ENCODE results near the gene UBE2G2. TPM values are rescaled to one million over a fixed set of nuclear protein-coding genes. Genes with fewer than 3 reads are reported as not detected.
A peak's percentile ranks its signal among the peaks of the same experiment; 100 is the strongest.
"Not testable (repeated sequence)": the region's sequence is repeated elsewhere in the genome, so short reads cannot be mapped to it uniquely, and the experiment has no call there.

UBE2G2 gene
- total and polyA plus RNA-seq, 9 donors, result 45.9 to 106 (median 70.3) TPM

- H3K4me1 ChIP-seq (ENCODE audit: control insufficient read depth, insufficient read depth, low read length), result peaks cover 25% of the 10 kb centered on the region
- no peak overlapping the region for H3K27ac ChIP-seq (ENCODE audit: low read length)
- peaks cover 4% of the 10 kb centered on the region for H3K27me3 ChIP-seq (ENCODE audit: control insufficient read depth, insufficient read depth, low read length)
- WGBS (ENCODE audit: insufficient coverage), result 66% methylated on average over 34 of the region's 37 CpGs
- no peak overlapping the region for H3K4me3 ChIP-seq (ENCODE audit: low read length)
- H3K9me3 ChIP-seq (replicated peaks; ENCODE audit: control insufficient read depth, low read depth, low read length), result no peaks in the 10 kb centered on the region
- no peaks in the 10 kb centered on the region for H3K36me3 ChIP-seq (ENCODE audit: control insufficient read depth, insufficient read depth, low read length)
- peak; percentile 67 for DNase-seq
Measured at GRCh38 chr21:44836666-44837471, 35.2 kb upstream of the UBE2G2 start.

- H3K4me1 ChIP-seq (ENCODE audit: control insufficient read depth, insufficient read depth, low read length), result peaks cover 25% of the 10 kb centered on the region
- H3K36me3 ChIP-seq (ENCODE audit: control insufficient read depth, insufficient read depth, low read length), result no peaks in the 10 kb centered on the region
- peaks cover 3% of the 10 kb centered on the region for H3K27me3 ChIP-seq (ENCODE audit: control insufficient read depth, insufficient read depth, low read length)
- no peaks in the 10 kb centered on the region for H3K9me3 ChIP-seq (replicated peaks; ENCODE audit: control insufficient read depth, low read depth, low read length)
- DNase-seq, result no peak
- WGBS (ENCODE audit: insufficient coverage), result 60% methylated on average over 3 of the region's 3 CpGs
- no peak overlapping the region for H3K4me3 ChIP-seq (ENCODE audit: low read length)
- H3K27ac ChIP-seq (ENCODE audit: low read length), result no peak overlapping the region
Measured at GRCh38 chr21:44836349-44836665, 34.7 kb upstream of the UBE2G2 start.

- no peaks in the 10 kb centered on the region for H3K27me3 ChIP-seq (ENCODE audit: control insufficient read depth, insufficient read depth, low read length)
- 79% methylated on average over 3 of the region's 8 CpGs for WGBS (ENCODE audit: insufficient coverage)
- H3K9me3 ChIP-seq (replicated peaks; ENCODE audit: control insufficient read depth, low read depth, low read length), result no peaks in the 10 kb centered on the region
- no peaks in the 10 kb centered on the region for H3K36me3 ChIP-seq (ENCODE audit: control insufficient read depth, insufficient read depth, low read length)
- H3K4me3 ChIP-seq (ENCODE audit: low read length), result no peak overlapping the region
- H3K27ac ChIP-seq (ENCODE audit: low read length), result no peak overlapping the region
- no peak for DNase-seq
- peaks cover 25% of the 10 kb centered on the region for H3K4me1 ChIP-seq (ENCODE audit: control insufficient read depth, insufficient read depth, low read length)
Measured at GRCh38 chr21:44835647-44835973, 34.0 kb upstream of the UBE2G2 start.

GRCh38 chr21:44834951-44835646, 33.5 kb upstream of the UBE2G2 start:
- H3K9me3 ChIP-seq (replicated peaks; ENCODE audit: control insufficient read depth, low read depth, low read length), result no peaks in the 10 kb centered on the region
- H3K36me3 ChIP-seq (ENCODE audit: control insufficient read depth, insufficient read depth, low read length), result no peaks in the 10 kb centered on the region
- H3K27me3 ChIP-seq (ENCODE audit: control insufficient read depth, insufficient read depth, low read length), result no peaks in the 10 kb centered on the region
- no peak overlapping the region for H3K4me3 ChIP-seq (ENCODE audit: low read length)
- DNase-seq, result no peak
- H3K27ac ChIP-seq (ENCODE audit: low read length), result no peak overlapping the region
- H3K4me1 ChIP-seq (ENCODE audit: control insufficient read depth, insufficient read depth, low read length), result peaks cover 25% of the 10 kb centered on the region
- WGBS (ENCODE audit: insufficient coverage), result 84% methylated on average over 29 of the region's 29 CpGs

GRCh38 chr21:44834231-44834950, 32.8 kb upstream of the UBE2G2 start:
- H3K4me1 ChIP-seq (ENCODE audit: control insufficient read depth, insufficient read depth, low read length), result peaks cover 25% of the 10 kb centered on the region
- H3K27me3 ChIP-seq (ENCODE audit: control insufficient read depth, insufficient read depth, low read length), result no peaks in the 10 kb centered on the region
- no peaks in the 10 kb centered on the region for H3K36me3 ChIP-seq (ENCODE audit: control insufficient read depth, insufficient read depth, low read length)
- H3K27ac ChIP-seq (ENCODE audit: low read length), result no peak overlapping the region
- H3K9me3 ChIP-seq (replicated peaks; ENCODE audit: control insufficient read depth, low read depth, low read length), result no peaks in the 10 kb centered on the region
- no peak overlapping the region for H3K4me3 ChIP-seq (ENCODE audit: low read length)
- no peak for DNase-seq
- WGBS (ENCODE audit: insufficient coverage), result 73% methylated on average over 24 of the region's 26 CpGs

- Histone ChIP-seq H3K36me3 (ENCODE audit: control insufficient read depth, insufficient read depth, low read length) (no peaks in the 10 kb centered on the region), H3K27ac (ENCODE audit: low read length) (no peak overlapping the region), H3K9me3 (replicated peaks; ENCODE audit: control insufficient read depth, low read depth, low read length) (peaks cover 3% of the 10 kb centered on the region), H3K4me3 (ENCODE audit: low read length) (no peak overlapping the region), H3K4me1 (ENCODE audit: control insufficient read depth, insufficient read depth, low read length) (peaks cover 25% of the 10 kb centered on the region), H3K27me3 (ENCODE audit: control insufficient read depth, insufficient read depth, low read length) (no peaks in the 10 kb centered on the region)
- no CpG with 5 or more reads among the region's 5 CpGs for WGBS (ENCODE audit: insufficient coverage)
- no peak for DNase-seq
Measured at GRCh38 chr21:44833663-44834062, 32.0 kb upstream of the UBE2G2 start.

- H3K4me1 ChIP-seq (ENCODE audit: control insufficient read depth, insufficient read depth, low read length), result peaks cover 17% of the 10 kb centered on the region
- H3K27me3 ChIP-seq (ENCODE audit: control insufficient read depth, insufficient read depth, low read length); DNase-seq; H3K4me3 ChIP-seq (ENCODE audit: low read length); H3K27ac ChIP-seq (ENCODE audit: low read length); H3K36me3 ChIP-seq (ENCODE audit: control insufficient read depth, insufficient read depth, low read length): not testable (repeated sequence)
- H3K9me3 ChIP-seq (replicated peaks; ENCODE audit: control insufficient read depth, low read depth, low read length), result peaks cover 11% of the 10 kb centered on the region
- WGBS (ENCODE audit: insufficient coverage), result 94% methylated on average over 11 of the region's 23 CpGs
Measured at GRCh38 chr21:44832516-44833255, 31.1 kb upstream of the UBE2G2 start.

GRCh38 chr21:44831227-44831860, 29.7 kb upstream of the UBE2G2 start:
- no peak overlapping the region for H3K27ac ChIP-seq (ENCODE audit: low read length)

GRCh38 chr21:44829507-44830092, 28.0 kb upstream of the UBE2G2 start:
- no peak for DNase-seq
- no peak overlapping the region for H3K27ac ChIP-seq (ENCODE audit: low read length)
- WGBS (ENCODE audit: insufficient coverage), result no CpG with 5 or more reads among the region's 2 CpGs

More at GRCh38 chr21:44831227-44831860, 29.7 kb upstream of the UBE2G2 start:
- no CpG with 5 or more reads among the region's 7 CpGs for WGBS (ENCODE audit: insufficient coverage)
- peaks cover 4% of the 10 kb centered on the region for H3K27me3 ChIP-seq (ENCODE audit: control insufficient read depth, insufficient read depth, low read length)
- peaks cover 16% of the 10 kb centered on the region for H3K9me3 ChIP-seq (replicated peaks; ENCODE audit: control insufficient read depth, low read depth, low read length)
- peaks cover 3% of the 10 kb centered on the region for H3K4me1 ChIP-seq (ENCODE audit: control insufficient read depth, insufficient read depth, low read length)
- DNase-seq, result no peak
- H3K36me3 ChIP-seq (ENCODE audit: control insufficient read depth, insufficient read depth, low read length), result no peaks in the 10 kb centered on the region
- H3K4me3 ChIP-seq (ENCODE audit: low read length), result no peak overlapping the region

More at GRCh38 chr21:44829507-44830092, 28.0 kb upstream of the UBE2G2 start:
- H3K36me3 ChIP-seq (ENCODE audit: control insufficient read depth, insufficient read depth, low read length), result no peaks in the 10 kb centered on the region
- no peaks in the 10 kb centered on the region for H3K4me1 ChIP-seq (ENCODE audit: control insufficient read depth, insufficient read depth, low read length)
- no peak overlapping the region for H3K4me3 ChIP-seq (ENCODE audit: low read length)
- peaks cover 16% of the 10 kb centered on the region for H3K9me3 ChIP-seq (replicated peaks; ENCODE audit: control insufficient read depth, low read depth, low read length)
- peaks cover 4% of the 10 kb centered on the region for H3K27me3 ChIP-seq (ENCODE audit: control insufficient read depth, insufficient read depth, low read length)
